Neural progenitor cell (in vitro differentiated cells): ENCODE measurements around the gene DDX10.

Experiments used
- EZH2 ChIP-seq: fragments of 200-600 bp; sonication (generic); IDR thresholded peaks from 2 replicates; pipeline ENCODE4 v1.6.1; 2017; ENCODE audit warnings: antibody characterized with exemption, mild to moderate bottlenecking, moderate library complexity
- EZH2phosphoT487 ChIP-seq: fragments of 200-600 bp; sonication (generic); IDR thresholded peaks from 2 replicates; pipeline ENCODE4 v1.6.1; 2017; ENCODE audit warnings: antibody characterized with exemption
- TF ChIP-seq, protein P1 (sequence below): fragments of 200-600 bp; sonication (generic); IDR thresholded peaks from 2 replicates; pipeline ENCODE4 v1.5.1; 2017; ENCODE audit warnings: antibody characterized with exemption, mild to moderate bottlenecking

DNA sequence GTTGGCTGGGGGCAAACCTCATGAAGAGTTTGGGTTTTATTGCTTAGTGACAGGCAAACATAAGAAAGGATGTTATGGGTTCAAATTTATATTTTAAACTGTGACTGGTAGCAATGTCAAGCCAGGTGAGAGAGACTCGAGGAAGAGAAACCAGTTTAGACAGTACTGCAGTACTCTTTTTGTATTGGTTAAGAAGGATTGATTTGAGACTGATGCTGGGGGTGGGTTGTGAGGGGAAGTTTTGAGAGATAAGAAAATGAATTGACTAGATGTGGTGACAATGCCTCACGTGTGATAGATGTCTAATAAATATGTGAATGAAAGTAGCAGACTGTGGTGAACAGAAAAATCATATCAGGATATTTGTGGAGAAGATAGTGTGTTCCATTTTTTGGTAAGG is 142.4 kb downstream of the DDX10 start:
- TF ChIP-seq, protein P1, sequence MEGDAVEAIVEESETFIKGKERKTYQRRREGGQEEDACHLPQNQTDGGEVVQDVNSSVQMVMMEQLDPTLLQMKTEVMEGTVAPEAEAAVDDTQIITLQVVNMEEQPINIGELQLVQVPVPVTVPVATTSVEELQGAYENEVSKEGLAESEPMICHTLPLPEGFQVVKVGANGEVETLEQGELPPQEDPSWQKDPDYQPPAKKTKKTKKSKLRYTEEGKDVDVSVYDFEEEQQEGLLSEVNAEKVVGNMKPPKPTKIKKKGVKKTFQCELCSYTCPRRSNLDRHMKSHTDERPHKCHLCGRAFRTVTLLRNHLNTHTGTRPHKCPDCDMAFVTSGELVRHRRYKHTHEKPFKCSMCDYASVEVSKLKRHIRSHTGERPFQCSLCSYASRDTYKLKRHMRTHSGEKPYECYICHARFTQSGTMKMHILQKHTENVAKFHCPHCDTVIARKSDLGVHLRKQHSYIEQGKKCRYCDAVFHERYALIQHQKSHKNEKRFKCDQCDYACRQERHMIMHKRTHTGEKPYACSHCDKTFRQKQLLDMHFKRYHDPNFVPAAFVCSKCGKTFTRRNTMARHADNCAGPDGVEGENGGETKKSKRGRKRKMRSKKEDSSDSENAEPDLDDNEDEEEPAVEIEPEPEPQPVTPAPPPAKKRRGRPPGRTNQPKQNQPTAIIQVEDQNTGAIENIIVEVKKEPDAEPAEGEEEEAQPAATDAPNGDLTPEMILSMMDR: no peak
- no peak for TF ChIP-seq EZH2
- no peak for TF ChIP-seq EZH2phosphoT487
